Suprapubic skin (tissue), 3 donors: ENCODE results near the gene ZNF277.

Source experiments
- CTCF ChIP-seq, 2 donors: fragments of 200-600 bp in 1 of 2; fragments of 450-650 bp in 1 of 2; sonication (generic) in 1 of 2; IDR thresholded peaks; one replicate each; pipeline ENCODE4 v1.5.1; 2016 to 2019; ENCODE audit warnings: antibody characterized with exemption in 2 of 2, mild to moderate bottlenecking in 1 of 2, moderate library complexity in 1 of 2
- POLR2AphosphoS5 ChIP-seq, 3 donors: sonication (generic); formaldehyde crosslinking; IDR thresholded peaks; one replicate each; pipeline ENCODE4 v1.6.1; 2017; ENCODE audit warnings: antibody characterized with exemption in 3 of 3

- TF ChIP-seq CTCF (IDR thresholded peaks at IDR 0.05) (no peak), POLR2AphosphoS5 (IDR thresholded peaks at IDR 0.05) (no peak)
Observed at GRCh38 chr7:112236597-112236996, 30.1 kb downstream of the ZNF277 start.
